Measurements from ENCODE around the gene KCNF1.

DNA sequence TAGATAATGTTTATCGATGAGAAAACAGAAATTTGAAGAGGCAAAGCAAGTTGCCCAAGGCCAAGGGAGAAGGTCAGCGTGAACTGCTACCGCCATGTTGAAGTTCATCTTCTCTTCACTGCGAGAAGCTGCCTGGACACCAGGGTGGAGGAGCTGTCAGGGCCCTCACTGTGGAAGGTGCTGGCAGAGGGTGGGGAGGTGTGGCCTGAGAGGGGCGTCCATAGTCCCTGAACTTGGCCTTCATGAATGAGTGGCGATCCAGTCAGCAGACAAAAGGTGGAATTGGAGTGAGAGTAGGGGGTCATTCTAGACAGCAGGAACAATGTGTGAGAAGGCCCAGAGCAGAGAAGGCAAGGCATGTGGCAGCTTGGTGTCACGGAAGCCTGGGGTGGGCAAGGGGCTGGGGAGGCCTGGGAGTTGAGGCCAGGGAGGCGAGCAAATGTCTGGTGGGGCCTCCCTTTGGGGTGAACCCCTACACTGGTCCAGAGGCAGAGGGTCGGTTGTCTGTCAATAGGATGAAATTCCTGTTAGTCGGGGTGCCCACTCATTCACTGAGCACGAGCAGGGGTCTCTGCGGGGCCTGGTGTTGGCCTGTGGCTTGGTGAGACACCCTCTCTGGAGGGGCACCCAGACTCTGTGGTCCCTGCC lies 33.3 kb upstream of the KCNF1 start:
- TF ChIP-seq, protein P1, sequence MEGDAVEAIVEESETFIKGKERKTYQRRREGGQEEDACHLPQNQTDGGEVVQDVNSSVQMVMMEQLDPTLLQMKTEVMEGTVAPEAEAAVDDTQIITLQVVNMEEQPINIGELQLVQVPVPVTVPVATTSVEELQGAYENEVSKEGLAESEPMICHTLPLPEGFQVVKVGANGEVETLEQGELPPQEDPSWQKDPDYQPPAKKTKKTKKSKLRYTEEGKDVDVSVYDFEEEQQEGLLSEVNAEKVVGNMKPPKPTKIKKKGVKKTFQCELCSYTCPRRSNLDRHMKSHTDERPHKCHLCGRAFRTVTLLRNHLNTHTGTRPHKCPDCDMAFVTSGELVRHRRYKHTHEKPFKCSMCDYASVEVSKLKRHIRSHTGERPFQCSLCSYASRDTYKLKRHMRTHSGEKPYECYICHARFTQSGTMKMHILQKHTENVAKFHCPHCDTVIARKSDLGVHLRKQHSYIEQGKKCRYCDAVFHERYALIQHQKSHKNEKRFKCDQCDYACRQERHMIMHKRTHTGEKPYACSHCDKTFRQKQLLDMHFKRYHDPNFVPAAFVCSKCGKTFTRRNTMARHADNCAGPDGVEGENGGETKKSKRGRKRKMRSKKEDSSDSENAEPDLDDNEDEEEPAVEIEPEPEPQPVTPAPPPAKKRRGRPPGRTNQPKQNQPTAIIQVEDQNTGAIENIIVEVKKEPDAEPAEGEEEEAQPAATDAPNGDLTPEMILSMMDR (IDR thresholded peaks at IDR 0.05; ENCODE audit: low read depth, low read length, poor library complexity, severe bottlenecking), result no peak
- TF ChIP-seq EZH2phosphoT487 (IDR thresholded peaks at IDR 0.05; ENCODE audit: borderline replicate concordance, low read length), result no peak
